ENCODE measurements around the gene CTDP1. TPM values are rescaled to one million over a fixed set of nuclear protein-coding genes. Genes with fewer than 3 reads are reported as not detected.

Gene CTDP1
- total and polyA plus RNA-seq, 4 donors, result 2.7 to 13.9 (median 10.5) TPM

DNA sequence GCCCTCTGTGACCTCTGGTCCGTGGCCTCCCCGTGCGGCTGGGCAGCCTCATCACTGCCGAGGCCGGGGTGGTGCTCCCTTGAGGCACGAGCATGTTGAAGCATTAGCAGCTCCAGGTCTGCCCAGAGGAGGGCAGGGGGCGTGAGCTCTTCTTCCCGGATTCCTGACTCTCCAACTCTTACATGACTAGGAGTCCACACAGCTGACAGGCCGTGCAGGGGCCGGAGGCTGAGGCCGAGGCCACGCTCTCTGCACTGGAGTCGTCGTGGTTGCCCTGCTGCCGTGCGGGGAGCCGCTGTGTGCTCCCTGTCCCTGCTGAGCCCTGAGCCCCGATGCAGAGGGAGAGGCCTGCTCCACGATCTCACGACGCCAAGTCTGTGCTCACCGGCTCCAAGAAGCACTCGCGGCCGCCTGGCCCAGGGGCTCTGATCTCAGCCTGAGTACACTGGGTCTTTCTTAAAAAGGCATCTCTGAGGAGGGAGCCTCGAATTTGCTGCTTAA lies 98.7 kb downstream of the CTDP1 start:
- TF ChIP-seq ZBTB33 (IDR thresholded peaks at IDR 0.05), result no peak
- TF ChIP-seq JUND (IDR thresholded peaks at IDR 0.05), result no peak
- no peak for TF ChIP-seq NR2F2 (IDR thresholded peaks at IDR 0.05)
- TF ChIP-seq SP1 (IDR thresholded peaks at IDR 0.05), result no peak
- no peak for TF ChIP-seq FOXA1 (IDR thresholded peaks at IDR 0.05)
- no peak for TF ChIP-seq HNF4A (conservative IDR thresholded peaks at IDR 0.05)
- no peak for TF ChIP-seq HNF4G (IDR thresholded peaks at IDR 0.05)
- TF ChIP-seq FOXA2 (IDR thresholded peaks at IDR 0.05), result no peak
- no peak for TF ChIP-seq YY1 (IDR thresholded peaks at IDR 0.05)
- TF ChIP-seq GABPA (IDR thresholded peaks at IDR 0.05 in 1 of 2, conservative IDR thresholded peaks at IDR 0.05 in 1 of 2), result no peak
- TF ChIP-seq, protein P1, sequence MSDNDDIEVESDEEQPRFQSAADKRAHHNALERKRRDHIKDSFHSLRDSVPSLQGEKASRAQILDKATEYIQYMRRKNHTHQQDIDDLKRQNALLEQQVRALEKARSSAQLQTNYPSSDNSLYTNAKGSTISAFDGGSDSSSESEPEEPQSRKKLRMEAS (IDR thresholded peaks at IDR 0.05), result no peak
- no peak for TF ChIP-seq EGR1 (IDR thresholded peaks at IDR 0.05; ENCODE audit: low read depth in 2 of 2)
- TF ChIP-seq, protein P2, sequence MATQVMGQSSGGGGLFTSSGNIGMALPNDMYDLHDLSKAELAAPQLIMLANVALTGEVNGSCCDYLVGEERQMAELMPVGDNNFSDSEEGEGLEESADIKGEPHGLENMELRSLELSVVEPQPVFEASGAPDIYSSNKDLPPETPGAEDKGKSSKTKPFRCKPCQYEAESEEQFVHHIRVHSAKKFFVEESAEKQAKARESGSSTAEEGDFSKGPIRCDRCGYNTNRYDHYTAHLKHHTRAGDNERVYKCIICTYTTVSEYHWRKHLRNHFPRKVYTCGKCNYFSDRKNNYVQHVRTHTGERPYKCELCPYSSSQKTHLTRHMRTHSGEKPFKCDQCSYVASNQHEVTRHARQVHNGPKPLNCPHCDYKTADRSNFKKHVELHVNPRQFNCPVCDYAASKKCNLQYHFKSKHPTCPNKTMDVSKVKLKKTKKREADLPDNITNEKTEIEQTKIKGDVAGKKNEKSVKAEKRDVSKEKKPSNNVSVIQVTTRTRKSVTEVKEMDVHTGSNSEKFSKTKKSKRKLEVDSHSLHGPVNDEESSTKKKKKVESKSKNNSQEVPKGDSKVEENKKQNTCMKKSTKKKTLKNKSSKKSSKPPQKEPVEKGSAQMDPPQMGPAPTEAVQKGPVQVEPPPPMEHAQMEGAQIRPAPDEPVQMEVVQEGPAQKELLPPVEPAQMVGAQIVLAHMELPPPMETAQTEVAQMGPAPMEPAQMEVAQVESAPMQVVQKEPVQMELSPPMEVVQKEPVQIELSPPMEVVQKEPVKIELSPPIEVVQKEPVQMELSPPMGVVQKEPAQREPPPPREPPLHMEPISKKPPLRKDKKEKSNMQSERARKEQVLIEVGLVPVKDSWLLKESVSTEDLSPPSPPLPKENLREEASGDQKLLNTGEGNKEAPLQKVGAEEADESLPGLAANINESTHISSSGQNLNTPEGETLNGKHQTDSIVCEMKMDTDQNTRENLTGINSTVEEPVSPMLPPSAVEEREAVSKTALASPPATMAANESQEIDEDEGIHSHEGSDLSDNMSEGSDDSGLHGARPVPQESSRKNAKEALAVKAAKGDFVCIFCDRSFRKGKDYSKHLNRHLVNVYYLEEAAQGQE (IDR thresholded peaks at IDR 0.05), result no peak
- TF ChIP-seq CTCF (IDR thresholded peaks at IDR 0.05; ENCODE audit: low read depth, low read length, missing input control), result no peak
- TF ChIP-seq RXRA (IDR thresholded peaks at IDR 0.05), result no peak
- no peak for TF ChIP-seq RAD21 (IDR thresholded peaks at IDR 0.05)
- TF ChIP-seq, protein P3, sequence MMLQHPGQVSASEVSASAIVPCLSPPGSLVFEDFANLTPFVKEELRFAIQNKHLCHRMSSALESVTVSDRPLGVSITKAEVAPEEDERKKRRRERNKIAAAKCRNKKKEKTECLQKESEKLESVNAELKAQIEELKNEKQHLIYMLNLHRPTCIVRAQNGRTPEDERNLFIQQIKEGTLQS (IDR thresholded peaks at IDR 0.05), result no peak
- no peak for TF ChIP-seq TAF1 (conservative IDR thresholded peaks at IDR 0.05)
- WGBS, result 58% methylated on average over 26 of the region's 26 CpGs

More for the DNA sequence above, 98.7 kb downstream of the CTDP1 start:
- Histone ChIP-seq H3K9me3 (ENCODE audit: control insufficient read depth in 4 of 4, low read length in 3 of 4) (peaks cover 0 to 5% (median 0%) of the 10 kb centered on the region in 4 donors), H3K4me3 (ENCODE audit: low read depth in 1 of 3, low read length in 3 of 3) (no peak overlapping the region), H3K9ac (ENCODE audit: low read depth in 1 of 2, low read length in 2 of 2) (no peak overlapping the region), H3K4me1 (ENCODE audit: control insufficient read depth in 4 of 4, insufficient read depth in 4 of 4, low read length in 3 of 4) (no peaks in the 10 kb centered on the region), H3K27me3 (ENCODE audit: control insufficient read depth in 4 of 4, insufficient read depth in 4 of 4, low read length in 3 of 4) (no peaks in the 10 kb centered on the region), H3K36me3 (ENCODE audit: control insufficient read depth in 4 of 4, insufficient read depth in 3 of 4, low read depth in 1 of 4, low read length in 3 of 4) (no peaks in the 10 kb centered on the region), H3K27ac (ENCODE audit: low read depth in 1 of 2, low read length in 2 of 2) (no peak overlapping the region)
- no peak for DNase-seq (ENCODE audit: low spot score)

All from liver (tissue), 9 donors.